SKM-1 (cell line): ENCODE measurements around the gene DCLRE1C.
"Not testable (repeated sequence)": the region's sequence is repeated elsewhere in the genome, so short reads cannot be mapped to it uniquely, and the experiment has no call there.

Experiments
- DNase-seq: peaks from one replicate; lab custom pipeline; 2025; ENCODE audit not compliant: unreplicated experiment; lab: John Stamatoyannopoulos, UW

The DCLRE1C gene

GRCh38 chr10:14945108-14945507, 8.8 kb downstream of the DCLRE1C start:
- DNase-seq, result no peak

- DNase-seq, result not testable (repeated sequence)
These were observed 11.0 kb downstream of the DCLRE1C start for GRCh38 chr10:14942950-14943338.

GRCh38 chr10:14942147-14942949, 11.5 kb downstream of the DCLRE1C start:
- not testable (repeated sequence) for DNase-seq

GRCh38 chr10:14938971-14939370, 14.9 kb downstream of the DCLRE1C start:
- DNase-seq, result not testable (repeated sequence)

GRCh38 chr10:14936584-14936983, 17.3 kb downstream of the DCLRE1C start:
- DNase-seq, result no peak

- no peak for DNase-seq
These were observed 23.3 kb downstream of the DCLRE1C start for GRCh38 chr10:14930610-14931009.

GRCh38 chr10:14926722-14927416, 27.0 kb downstream of the DCLRE1C start:
- DNase-seq, result no peak

GRCh38 chr10:14926061-14926470, 27.8 kb downstream of the DCLRE1C start:
- no peak for DNase-seq

GRCh38 chr10:14925268-14925667, 28.6 kb downstream of the DCLRE1C start:
- DNase-seq, result no peak

GRCh38 chr10:14924013-14924412, 29.9 kb downstream of the DCLRE1C start:
- DNase-seq, result no peak

- no peak for DNase-seq
These were observed 34.9 kb downstream of the DCLRE1C start for GRCh38 chr10:14918964-14919363.

GRCh38 chr10:14917827-14918226, 36.1 kb downstream of the DCLRE1C start:
- no peak for DNase-seq

GRCh38 chr10:14916600-14916999, 37.3 kb downstream of the DCLRE1C start:
- DNase-seq, result no peak

GRCh38 chr10:14911801-14912200, 42.1 kb downstream of the DCLRE1C start:
- no peak for DNase-seq

GRCh38 chr10:14910953-14911352, 42.9 kb downstream of the DCLRE1C start:
- no peak for DNase-seq

- no peak for DNase-seq
These were observed 44.8 kb downstream of the DCLRE1C start for GRCh38 chr10:14909101-14909500.

- DNase-seq, result not testable (repeated sequence)
These were observed 46.3 kb downstream of the DCLRE1C start for GRCh38 chr10:14907591-14907990.

GRCh38 chr10:14906765-14907164, 47.1 kb downstream of the DCLRE1C start:
- no peak for DNase-seq

- DNase-seq, result no peak
These were observed 48.0 kb downstream of the DCLRE1C start for GRCh38 chr10:14905890-14906289.

GRCh38 chr10:14904864-14905263, 49.0 kb downstream of the DCLRE1C start:
- DNase-seq, result no peak

GRCh38 chr10:14904316-14904732, 49.6 kb downstream of the DCLRE1C start:
- no peak for DNase-seq

GRCh38 chr10:14891151-14891550, 62.7 kb downstream of the DCLRE1C start:
- DNase-seq, result no peak
